ENCODE results near the gene HMGB4.

DNA sequence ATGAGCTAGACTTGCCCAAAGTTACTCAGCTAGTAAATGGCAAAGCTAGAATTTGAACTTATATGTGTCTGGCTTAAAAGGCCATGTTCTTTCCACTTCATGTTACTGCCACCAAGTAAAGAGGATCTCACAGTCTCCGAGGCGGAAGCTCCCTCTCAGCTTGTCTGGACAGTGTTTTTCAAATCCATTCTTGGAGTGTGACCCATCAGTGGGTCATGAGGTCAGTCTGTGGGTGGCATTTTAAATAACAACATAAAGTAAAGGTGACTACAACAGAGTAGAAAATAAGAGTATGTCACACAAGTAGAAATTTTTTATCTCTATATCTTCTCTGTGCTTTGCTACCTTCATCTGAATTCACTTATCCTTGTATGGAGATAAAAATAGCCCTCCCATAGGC lies 3.2 kb upstream of the HMGB4 start:
- TF ChIP-seq, protein P1, sequence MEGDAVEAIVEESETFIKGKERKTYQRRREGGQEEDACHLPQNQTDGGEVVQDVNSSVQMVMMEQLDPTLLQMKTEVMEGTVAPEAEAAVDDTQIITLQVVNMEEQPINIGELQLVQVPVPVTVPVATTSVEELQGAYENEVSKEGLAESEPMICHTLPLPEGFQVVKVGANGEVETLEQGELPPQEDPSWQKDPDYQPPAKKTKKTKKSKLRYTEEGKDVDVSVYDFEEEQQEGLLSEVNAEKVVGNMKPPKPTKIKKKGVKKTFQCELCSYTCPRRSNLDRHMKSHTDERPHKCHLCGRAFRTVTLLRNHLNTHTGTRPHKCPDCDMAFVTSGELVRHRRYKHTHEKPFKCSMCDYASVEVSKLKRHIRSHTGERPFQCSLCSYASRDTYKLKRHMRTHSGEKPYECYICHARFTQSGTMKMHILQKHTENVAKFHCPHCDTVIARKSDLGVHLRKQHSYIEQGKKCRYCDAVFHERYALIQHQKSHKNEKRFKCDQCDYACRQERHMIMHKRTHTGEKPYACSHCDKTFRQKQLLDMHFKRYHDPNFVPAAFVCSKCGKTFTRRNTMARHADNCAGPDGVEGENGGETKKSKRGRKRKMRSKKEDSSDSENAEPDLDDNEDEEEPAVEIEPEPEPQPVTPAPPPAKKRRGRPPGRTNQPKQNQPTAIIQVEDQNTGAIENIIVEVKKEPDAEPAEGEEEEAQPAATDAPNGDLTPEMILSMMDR (conservative IDR thresholded peaks at IDR 0.05): no peak
- no peak for TF ChIP-seq EZH2 (IDR thresholded peaks at IDR 0.05; ENCODE audit: low read depth)
